Left renal cortex interstitium (tissue), 4 donors: ENCODE results near the gene MRPL14. TPM values are rescaled to one million over a fixed set of nuclear protein-coding genes. Genes with fewer than 3 reads are reported as not detected.

ENCODE experiments used
- DNase-seq, 4 donors: peaks; one replicate each; pipeline ENCODE4 v3.0.0-alpha.2; 2013; ENCODE audit warnings: low read depth in 4 of 4, low spot score in 2 of 4, missing footprints in 1 of 4
- polyA plus RNA-seq, 4 donors: library from polyadenylated mRNA; unstranded; fragments of 120-200 nt; gene quantifications; one replicate each; pipeline ENCODE4 v1.2.1, GENCODE V29; 2013; ENCODE audit not compliant: insufficient read length in 4 of 4

MRPL14 gene
- polyA plus RNA-seq, 4 donors = 37.1 to 60.1 (median 43.3) TPM

GRCh38 chr6:44067173-44068139 lies 59.8 kb downstream of the MRPL14 start:
- no peak for DNase-seq

GRCh38 chr6:44066394-44067172 lies 60.7 kb downstream of the MRPL14 start:
- no peak for DNase-seq

DNA sequence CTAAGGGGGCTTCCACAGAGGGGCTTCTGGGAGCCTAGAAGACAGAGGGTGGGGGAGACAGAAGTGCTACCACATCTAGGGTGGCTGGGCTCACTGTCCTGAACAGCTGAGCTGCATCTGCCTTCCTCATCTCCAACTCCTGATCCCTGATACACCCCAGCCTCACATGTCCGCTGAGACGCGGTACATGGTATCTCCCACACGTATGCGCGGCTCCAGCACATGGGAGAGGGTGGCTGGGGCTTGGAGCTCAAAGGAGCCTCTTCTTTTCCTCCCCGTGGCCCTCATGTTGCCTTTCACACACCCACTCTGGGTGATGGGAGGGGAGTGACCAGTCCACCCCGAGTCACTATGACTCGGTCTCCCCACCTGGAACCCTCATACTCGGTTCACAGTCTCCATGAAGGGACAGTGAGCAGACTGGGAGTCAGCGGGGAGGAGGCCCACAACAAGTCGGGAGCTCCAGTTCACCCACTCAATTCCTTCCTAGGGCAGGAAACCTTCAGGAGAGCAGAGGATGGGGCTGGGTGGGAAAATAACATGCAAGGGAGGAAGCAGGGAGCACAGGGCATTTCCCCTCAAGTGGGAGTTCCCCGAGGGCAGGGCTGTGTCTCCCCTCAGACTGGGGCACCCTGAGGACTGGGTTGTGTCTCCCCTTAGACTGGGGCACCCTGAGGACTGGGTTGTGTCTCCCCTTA lies 61.7 kb downstream of the MRPL14 start:
- no peak for DNase-seq

DNA sequence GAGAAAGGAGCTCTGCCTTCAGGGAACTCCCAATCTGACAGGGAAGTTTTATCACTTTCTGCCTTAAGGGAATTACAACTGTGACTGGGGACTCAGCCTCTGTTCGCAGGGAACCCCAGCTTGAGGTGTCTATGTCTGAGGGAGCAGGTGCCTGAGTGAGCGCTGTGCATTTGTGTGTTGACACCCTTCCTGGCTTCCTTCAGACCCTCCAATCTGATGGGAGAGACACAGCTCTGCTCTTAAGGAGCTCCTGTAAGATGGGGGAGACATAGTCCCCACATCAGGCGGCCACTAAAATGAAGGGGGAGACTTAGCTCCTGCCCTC lies 62.3 kb downstream of the MRPL14 start:
- no peak for DNase-seq

DNA sequence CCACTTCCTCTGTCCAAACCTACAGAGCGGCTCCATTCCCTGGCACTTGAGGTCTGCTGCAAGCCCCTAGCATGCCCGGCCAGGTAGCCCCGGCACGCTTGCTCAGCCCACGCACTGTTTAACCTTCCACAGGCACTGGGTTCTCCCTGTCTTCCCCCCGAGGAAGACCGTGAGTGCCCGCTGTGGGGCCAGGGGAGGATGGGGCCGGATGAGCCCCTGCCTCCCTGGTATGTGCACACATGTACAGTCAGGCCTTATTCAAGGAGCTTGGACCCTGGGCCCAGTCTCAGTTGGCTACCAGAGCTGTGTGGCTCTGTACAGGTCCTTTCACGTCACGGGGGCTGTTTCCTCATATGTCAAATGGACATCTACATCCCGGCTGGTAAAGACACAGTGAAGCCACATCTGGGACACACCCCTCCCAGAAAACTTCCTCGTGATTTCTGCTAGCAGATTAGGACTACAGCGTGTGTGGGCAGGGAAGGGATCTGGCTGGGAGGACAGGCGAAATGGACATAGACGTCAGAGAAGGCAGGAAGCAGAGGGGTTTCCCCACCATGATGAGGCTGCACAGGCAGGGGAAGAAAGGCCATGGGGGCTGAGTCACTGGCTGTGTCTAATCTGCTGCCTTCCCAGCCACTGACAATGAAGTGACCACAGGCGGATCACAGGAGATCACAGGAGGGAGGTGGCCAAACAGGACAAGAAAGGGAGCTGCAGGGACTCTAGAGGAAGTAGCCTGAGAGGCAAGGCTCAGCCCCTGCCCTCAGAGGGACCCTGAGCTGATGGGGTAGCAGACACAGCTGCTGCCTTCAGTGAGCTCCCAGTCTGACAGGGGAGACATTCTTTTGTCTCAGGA lies 62.9 kb downstream of the MRPL14 start:
- DNase-seq = no peak

DNA sequence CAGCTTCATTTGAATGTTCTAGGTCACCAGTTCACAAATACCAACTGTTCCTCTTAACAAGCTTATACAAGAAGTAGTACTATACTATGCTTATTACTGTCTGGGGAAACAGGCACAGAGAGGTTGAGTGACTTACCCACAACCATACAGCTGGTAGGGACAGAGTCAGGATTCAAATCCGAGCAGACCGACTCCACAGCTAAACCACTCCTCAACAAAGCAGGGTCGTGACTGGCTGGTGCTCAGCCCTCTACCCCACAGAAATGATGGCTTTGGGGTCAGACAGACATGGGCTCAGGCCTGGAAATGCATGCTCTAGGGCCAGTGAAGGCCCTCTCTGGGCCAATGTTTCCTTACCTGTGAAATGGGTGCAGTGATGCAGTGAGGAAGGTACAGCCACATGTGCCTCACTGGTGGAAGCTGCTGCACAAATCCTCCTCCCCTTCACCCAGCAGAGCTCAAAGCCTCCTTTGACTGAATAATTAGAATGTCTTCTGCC lies 63.6 kb downstream of the MRPL14 start:
- no peak for DNase-seq

Other genes starting within 250 kb of the MRPL14 start
- gene TMEM63B, start 102 bp upstream of the MRPL14 start, polyA plus RNA-seq = 10 to 100 TPM; 28.7 to 42.4 (median 33.0) TPM
- under 1 TPM in 3 of 4 donors, not detected in 1; 0.14 to 0.38 (median 0.16) TPM for gene CAPN11, start 31.4 kb upstream of the MRPL14 start, polyA plus RNA-seq
- gene MYMX, start 89.5 kb upstream of the MRPL14 start, polyA plus RNA-seq = 1 to 10 TPM in 1 of 4 donors, under 1 TPM in 3; 0.38 to 1.0 (median 0.57) TPM
- 10 to 100 TPM; 34.1 to 37.4 (median 35.7) TPM for gene SLC29A1, start 96.1 kb upstream of the MRPL14 start, polyA plus RNA-seq
- 1,000 to 10,000 TPM; 1,095 to 1,303 (median 1,164) TPM for gene HSP90AB1, start 119.6 kb upstream of the MRPL14 start, polyA plus RNA-seq
- 10 to 100 TPM; 48.9 to 68.1 (median 58.1) TPM for gene SLC35B2, start 130.1 kb upstream of the MRPL14 start, polyA plus RNA-seq
- gene NFKBIE, start 138.1 kb upstream of the MRPL14 start, polyA plus RNA-seq = 10 to 100 TPM in 2 of 4 donors, 1 to 10 TPM in 2; 9.1 to 14.1 (median 11.1) TPM
- gene TMEM151B, start 143.0 kb upstream of the MRPL14 start, polyA plus RNA-seq = 1 to 10 TPM in 2 of 4 donors, under 1 TPM in 2; 0.41 to 1.4 (median 0.98) TPM
- gene AARS2, start 185.9 kb upstream of the MRPL14 start, polyA plus RNA-seq = 10 to 100 TPM; 12.2 to 23.5 (median 16.9) TPM
- gene SPATS1, start 215.2 kb upstream of the MRPL14 start, polyA plus RNA-seq = not detected